HG02884 (cell line): ENCODE results near the gene SORCS2.

Source experiments
- ATAC-seq: cut with Tn5 transposase; IDR thresholded peaks from one replicate; pipeline ENCODE4 v1.9.1; 2021; ENCODE audit warnings: mild to moderate bottlenecking, moderate library complexity; ENCODE audit not compliant: unreplicated experiment

SORCS2 gene

DNA sequence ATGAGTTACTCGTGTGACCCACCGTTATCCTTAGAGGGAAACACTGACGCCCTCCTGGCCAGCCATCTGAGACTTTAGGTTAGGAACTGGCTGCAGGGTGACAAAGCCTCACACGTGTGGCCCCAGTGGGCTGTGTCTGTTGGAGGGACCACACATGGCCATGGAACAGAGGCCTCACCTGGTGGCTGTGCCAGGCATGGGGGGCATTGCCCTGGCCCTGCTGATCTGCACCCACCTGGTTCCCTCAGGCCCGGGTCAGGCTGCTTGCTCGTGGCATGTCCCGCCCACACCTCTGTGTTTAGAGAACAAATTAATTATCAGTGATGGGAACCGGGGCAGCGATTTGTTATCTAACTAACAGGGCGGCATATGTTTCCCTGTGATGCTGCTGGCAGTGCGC, 343.3 kb downstream of the SORCS2 start:
- ATAC-seq = no peak

DNA sequence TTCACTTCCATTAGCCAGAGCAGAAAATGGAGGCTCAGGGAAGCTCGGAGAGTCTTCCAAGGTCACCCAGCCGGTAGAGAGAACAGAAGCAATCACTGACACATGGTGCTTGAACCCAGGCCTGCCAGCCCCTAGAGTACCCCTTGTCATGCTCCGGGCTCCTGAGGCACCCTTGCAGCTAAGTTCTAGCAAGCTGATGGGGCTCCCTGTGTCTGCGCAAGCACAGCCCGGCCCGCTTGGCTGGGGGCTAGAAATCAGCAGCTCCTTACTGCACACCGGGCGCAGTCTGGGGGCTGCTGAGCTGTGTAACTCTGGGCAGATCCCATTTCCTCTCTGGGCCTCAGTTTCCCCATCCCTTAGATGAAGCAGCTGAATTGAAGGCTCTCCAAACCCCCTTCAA, 344.5 kb downstream of the SORCS2 start:
- no peak for ATAC-seq

DNA sequence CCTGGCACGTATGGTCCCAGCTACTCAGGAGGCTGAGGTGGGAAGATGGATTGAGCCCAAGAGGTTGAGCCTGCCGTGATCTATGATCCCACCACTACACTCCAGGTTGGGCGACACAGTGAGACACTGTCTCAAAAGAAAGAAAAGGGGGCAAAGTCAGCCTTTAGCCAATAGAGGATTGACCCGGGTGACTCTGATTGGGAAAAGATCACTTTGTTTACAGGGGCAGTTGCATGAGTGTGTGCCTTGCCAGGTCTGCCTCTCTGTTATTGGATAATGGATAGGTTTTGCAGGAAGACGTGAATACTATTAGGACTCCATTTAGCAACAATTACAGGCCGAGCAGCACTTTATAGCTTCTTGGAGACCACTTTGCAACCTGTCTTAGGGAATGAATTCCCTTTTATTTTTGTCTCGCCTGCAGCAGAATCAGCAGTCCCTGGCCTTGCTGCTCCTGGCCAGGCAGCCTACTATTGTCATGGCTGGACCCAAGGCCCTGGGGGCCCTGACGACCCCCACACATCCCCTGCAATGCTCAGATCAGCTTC, 345.6 kb downstream of the SORCS2 start:
- no peak for ATAC-seq

DNA sequence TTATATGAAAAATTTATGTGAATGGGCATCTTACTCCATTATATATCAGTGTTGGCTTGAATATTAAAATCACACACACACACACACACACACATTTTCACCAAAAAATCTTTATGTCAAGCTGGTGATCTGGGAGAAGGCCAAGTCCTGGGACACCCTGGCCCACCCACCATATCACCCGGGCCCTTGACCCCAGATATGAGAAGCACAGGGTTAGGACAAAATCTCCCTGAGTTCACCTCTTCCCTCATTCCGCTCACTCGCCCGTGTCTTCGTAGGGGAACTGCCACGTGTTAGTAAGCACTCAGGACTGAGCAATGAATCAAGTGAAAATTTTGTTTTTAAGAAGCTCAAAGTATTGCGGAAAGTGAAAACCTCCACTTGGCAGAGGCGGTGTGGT, 346.2 kb downstream of the SORCS2 start:
- no peak for ATAC-seq

DNA sequence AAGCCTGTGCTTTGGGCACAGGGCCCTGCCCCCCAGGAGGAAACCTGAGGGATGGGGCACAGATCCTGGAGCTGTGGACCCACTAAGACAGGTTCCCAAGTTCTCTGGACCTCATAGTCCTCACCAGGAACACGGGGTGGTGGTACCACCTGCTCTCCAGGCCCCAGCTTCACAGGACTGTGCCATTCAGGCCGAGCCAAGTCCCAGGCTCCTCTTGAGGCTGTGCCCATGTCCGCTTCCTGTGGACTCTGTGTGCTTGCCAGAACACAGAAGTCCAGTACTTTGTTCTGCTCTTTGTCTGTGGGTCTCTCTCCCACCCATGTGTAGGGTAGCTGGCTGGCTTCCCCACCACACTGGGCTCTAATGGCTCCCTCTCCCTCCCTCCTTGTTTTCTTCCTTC, 346.8 kb downstream of the SORCS2 start:
- ATAC-seq = no peak

DNA sequence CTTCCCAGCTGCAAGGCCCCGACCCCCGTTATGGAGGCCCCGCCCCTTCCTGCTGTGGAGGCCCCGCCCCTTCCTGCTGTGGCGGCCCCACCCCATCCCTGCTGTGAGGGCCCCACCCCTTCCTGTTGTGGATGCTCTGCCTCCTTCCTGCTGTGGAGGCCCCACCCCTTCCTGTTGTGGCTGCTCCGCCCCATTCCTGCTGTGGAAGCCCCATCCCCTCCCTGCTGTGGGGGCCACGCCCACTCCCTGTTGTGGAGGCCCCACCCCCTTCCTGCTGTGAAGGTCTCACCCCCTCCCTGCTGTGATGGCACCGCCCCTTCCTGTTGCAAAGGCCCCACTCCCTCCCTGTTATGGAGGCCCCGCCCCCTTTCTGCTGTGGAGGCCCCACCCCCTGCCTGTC, 347.3 kb downstream of the SORCS2 start:
- no peak for ATAC-seq

DNA sequence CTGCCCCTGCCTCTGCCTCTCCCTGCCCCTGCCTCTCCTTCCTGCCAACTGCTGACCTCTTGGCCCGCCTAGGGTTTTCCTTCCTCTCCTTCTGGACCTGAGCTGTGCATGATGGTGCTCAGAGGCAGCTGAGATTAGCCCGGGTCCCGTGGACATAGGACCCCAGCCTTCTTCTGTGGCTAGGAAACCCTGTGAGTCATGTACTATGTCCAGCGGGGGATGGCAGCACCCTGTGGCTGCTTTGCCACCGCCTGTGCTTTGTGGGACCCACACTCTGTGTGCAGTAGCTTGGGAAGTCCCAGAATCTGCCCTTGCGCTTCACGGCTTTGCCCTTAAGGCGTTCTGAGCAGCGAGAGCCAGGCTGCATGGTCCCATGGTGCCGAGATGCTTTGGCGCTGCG, 347.9 kb downstream of the SORCS2 start:
- no peak for ATAC-seq

DNA sequence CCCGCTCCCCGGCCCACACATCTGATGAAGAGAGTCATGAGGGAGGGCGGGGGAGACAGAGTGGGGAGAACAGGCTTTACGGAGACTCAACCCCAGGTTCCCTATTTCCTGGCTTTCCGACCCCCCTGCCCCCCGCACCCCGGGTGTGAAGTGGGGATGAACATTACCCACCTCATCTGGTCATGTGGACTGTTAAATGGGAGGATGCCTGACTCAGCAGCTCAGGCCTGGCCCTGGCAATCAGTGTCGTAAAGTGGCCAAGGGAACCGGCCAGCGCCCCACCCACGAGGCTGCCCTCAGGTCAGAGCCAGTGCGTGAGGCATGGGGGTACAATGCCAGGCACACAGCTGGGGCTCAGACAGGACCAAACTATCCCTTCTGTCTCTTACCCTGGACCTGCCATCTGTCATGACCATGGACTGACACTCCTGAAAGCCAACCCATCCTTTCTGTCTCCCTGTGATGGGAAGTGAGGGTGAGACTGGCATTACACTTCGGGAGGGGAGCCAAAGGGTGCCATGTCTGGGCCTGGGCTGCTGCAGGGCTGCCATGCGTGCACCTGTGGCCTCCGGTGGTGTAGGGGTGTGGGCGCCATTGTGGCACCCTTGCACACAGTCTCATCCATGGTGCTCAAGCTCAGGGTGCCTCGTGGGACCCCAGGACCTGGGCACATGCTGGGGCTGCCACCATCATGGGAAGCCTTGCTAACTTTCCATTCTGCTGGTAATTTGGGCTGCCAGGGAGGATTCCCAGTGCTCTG, 348.5 kb downstream of the SORCS2 start:
- no peak for ATAC-seq

DNA sequence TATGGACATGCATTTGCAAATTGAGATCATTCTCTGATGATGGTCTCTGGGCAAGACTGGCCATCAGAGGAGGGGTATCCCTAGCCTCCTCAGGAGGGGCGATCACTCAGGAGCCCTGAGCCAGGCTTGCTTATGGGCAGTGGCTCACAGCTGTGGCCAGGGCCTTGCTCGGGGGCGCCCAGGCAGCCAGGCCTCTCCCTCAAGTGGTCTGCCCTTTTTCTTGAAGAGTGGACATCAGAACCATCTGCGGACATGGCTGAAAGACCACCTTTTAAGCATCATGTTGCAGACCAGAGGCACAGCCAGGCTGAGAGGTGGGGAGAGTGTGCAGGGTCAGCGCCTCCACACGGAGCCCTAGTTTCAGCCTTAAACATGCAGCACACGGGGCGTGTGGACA, 349.1 kb downstream of the SORCS2 start:
- no peak for ATAC-seq

DNA sequence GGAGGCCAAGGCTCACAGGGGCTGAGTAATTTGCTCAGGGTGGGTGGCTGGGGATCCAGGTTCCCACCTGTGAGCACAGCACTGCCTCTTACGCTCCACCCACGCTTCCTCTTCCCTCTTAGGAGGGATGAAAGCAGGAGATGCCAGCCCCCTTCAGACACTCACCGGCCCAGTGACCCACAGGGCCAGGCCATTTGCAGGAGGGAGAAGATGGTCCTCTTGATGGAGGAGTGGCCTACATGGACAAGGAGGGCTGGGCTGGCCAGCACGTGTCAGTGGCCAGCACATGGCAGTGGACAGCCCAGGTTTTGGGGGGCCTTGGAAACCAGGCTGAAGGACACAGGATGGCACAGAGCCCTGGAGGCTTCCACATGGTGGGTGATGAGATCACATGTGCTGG, 350.4 kb downstream of the SORCS2 start:
- no peak for ATAC-seq

DNA sequence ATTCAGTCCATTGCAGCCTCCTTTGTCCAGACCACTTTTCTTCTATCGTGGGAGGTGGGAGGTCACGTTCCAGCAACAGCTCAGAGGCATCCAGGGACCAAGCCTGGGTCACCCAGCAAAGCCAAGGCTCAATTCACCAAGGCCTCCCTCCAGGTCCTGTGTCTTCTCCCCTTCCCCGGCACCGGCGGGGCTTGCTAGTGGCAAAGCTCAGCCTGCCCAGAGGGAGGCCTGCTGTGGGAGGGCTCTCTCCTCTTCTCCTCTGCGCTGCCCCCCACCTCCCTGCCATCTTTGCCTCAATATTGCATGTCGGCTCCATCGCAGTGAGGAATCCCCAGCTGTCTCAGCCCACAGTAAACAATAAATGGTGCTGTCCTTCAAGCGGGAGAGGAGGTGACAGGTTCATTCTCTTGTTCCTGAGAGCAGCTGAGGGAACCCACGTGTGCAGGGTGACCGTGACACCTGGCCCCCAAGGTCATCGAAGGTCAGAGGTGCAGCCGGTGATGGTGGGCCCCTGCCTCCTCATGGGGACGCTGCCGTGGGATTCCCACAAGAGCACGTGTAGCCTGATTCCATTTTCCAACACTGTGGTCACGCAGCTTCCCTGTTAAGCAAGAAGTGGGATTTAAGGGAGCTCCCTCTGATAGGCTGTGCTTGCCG, 353.9 kb downstream of the SORCS2 start:
- ATAC-seq = no peak

DNA sequence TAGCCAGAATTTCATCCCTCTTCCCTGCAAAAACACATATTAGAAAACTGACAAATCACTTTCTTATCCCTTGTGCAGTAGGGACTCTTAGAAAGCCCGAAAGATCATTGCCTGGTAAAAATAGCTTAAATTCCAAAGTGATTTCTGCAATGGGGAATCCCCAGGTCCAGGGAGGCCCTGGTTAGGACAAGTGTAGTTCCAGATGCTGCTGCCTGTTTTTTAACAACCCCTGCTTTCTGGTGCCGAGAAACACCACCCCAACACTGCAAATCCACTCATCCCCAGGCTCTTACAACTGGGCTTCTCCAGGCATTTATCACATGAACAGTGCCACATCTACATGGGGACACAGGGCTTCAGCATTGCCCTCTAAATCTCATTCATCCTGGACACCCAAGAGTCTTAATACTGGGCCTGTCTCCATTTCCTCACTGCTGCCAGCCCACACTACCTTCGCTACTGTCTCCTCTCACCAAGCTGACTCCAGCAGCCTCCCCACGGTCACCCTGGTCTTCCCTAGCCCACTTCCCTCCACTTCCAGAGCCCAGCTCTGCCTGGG, 354.6 kb downstream of the SORCS2 start:
- ATAC-seq = no peak

DNA sequence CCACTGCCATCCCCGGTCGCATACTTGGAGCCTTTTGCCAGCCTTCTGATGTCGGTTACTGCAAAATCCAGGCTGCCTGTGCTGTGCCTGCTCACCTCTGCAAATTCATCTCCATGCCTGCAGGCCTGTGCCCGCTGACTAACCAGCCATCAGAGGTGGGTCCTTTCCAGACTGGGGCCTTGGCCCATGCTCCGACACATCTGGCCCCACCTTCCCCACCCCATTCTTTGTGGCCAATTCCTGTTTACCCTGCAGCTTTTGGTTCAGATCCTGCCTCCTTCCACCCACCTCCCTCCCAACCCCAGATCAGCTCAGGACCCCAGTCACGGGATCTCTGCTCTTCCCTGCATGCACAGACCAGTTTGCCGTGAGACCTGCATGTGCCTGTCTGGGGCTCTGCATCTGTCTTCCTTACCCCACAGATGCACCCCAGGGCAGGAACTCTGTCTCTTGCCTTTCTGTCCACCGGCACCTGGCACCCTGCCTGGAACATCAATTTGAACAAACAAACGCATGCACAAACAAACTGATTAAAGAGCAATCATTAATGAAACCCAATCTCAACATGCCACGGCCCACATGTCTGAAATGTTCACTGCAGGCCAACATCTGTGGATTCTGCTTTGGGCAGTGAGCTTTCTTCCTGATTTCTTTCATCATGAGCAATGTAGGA, 355.2 kb downstream of the SORCS2 start:
- no peak for ATAC-seq

DNA sequence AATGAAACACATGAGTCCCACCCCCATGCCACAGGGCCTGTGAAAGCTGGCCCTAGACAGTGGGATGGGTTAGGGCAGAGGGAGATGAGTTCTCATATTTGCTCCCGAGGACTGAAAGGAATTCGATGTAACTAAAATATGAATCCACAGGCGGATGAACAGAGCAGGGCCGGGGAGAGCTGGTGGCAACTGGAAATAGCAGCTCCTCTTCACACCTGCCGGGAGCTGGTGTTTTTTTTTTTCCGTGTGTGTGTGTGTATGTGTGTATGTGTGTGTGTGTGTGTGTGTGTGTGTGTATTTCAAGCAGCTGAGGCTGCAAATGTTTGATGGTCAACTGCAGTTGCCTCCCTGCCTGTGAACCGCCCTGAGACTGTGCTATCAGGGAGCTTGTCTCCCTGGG, 357.5 kb downstream of the SORCS2 start:
- ATAC-seq = no peak

DNA sequence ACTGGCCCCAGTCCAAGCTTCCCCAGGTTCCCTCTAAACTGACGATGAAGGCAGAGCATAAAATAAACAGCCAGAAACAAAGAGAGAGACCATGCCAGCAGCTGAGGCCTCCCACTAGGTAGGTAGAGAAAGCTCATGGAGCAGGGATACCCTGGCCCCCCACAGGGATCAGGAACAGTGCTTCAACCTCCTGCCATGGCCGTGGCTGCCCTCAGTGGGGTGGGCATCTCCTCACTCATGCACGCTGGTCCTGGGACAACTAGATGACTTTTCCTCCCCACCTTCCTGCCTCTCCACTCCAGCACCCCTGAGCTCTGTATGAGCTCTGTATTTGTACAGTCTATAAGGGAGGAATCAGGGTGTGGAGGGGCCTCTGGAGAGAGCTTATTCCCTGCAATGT, 360.1 kb downstream of the SORCS2 start:
- ATAC-seq = no peak

DNA sequence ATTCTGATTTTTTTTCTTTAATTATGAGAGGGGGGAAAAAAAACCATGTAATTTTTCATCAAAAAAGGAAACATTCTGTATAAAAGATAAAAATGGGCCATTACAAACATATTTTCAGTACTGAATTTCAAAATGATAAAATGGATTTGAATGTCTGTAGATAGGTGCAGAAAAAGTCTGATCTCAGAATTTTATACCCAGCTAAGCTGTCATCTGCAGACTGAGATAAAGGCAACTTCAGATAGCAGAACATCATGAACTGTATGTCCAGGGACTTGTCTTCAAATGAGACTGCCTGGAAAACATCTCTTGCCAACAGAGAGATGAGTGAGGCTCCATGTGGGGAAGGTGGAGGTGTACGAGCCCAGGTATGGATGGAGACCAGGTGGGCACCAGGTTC, 360.9 kb downstream of the SORCS2 start:
- ATAC-seq = no peak

DNA sequence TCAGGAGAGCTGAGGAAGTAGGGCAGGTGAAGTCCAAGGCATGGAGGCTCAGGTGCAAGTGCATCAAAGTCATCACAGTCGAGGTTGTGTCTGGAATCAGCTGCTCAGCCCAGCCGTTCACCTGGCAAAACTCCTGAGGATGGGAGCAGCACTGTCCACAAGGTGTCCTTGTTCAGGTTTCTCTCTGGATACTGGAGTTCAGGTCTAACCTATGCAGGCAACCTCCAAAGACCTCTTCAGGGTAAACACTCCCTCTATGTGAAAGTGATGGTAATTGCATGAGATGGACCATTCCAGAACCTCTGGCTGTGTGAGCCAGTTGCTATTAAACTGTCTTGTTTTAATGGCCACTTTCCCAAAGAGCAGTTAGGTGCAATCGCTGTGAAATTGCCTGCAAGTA, 362.6 kb downstream of the SORCS2 start:
- no peak for ATAC-seq

DNA sequence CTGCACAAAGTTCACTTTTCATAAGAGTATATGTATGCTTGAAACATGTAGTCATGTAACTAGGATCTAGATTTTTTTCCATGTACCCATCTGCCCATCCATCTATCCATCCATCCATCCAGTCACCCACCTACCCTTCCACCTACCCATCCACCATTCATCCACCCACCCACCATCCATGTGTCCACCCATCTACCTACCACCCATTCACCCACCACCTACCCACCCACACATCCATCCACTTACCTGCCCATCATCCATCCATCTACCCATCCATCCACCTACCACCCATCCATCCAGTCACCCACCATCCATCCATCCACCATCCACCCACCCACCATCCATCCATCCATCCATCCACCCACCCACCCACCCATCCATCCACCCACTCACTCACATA, 364.2 kb downstream of the SORCS2 start:
- no peak for ATAC-seq

DNA sequence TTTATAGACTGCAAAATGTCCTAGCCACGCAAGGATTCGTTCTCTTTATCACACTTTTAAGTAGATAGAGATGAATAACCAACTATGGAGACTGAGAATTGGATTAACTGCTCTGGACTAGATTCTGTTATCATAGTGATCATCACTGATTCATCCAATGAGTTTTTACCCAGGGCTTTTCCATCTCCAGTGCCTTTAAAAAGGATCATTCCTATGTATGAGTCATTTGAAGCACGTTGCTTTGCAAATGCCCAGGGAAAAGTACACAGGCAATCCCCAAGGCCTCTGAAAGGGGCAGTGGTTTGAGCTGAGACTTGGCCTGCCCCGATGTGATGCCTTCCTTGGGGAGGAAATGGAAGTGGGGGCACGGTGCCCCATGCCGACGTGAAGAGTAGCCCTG, 365.1 kb downstream of the SORCS2 start:
- no peak for ATAC-seq

DNA sequence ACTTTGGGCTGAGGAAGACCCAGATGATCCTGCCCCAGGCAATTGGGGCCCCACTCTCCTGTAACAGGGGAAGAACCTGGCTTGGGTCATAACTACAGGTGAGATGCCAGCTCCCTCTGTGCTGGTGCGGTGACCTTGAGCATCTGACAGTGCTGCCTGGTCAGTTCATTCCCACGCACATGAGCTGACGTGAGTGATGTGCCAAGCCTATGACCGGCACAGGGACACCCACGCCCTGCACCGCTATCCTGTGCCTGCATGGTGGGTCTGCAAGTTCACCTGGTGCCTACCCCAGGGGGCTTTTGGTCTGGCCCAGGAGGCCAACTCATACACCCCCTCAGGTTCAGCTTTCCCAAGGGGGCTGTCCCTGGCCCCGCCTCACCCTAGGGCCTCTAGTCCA, 366.1 kb downstream of the SORCS2 start:
- ATAC-seq = no peak

DNA sequence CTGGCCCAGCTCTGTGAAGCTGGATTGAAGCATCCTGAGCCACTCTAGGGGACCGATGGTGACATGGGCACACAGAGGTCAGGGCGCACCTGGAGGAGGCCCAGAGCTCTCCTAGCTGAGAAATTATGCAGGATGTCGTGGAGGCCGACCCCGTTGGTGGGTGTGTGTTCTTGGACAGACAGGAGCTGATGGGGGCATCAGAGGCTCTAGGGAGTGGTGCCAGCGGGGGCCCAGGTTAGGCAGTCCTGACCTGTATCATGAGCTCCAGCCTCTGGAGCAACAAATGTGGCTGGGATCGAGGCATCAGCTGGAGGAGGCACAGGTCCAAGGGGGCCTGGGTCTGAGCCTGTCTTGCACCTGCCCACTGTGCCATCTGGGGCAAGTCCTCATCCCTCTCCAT, 367.0 kb downstream of the SORCS2 start:
- no peak for ATAC-seq
